Medulla oblongata (tissue), 1 donor: ENCODE measurements around the gene TRAF7.

Experiments used
- DNase-seq: peaks from one replicate; pipeline ENCODE4 v3.0.0-alpha.2; 2015; ENCODE audit errors: extremely low spot score

TRAF7 gene

GRCh38 chr16:2181952-2182351 lies 26.4 kb downstream of the TRAF7 start:
- DNase-seq: no peak

DNA sequence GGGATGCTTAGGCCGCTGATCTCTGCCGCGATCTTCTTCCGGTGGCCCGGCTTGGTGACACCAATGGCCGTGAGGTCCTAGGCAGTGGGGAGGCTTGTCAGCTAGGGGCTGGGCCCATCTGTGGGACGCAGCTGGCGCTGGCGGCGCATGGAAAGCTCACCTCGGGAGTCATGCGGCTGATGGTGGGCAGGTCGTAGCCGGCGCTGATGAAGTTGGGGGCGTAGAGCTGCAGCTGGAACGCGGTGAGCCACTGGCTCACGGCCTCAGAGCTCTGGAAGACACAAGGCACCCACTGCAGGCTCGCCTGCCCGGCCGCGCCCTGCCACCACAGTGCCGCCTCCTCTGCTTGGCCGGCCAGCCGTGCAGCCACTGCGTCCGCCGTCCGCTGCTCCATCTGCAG lies 28.1 kb downstream of the TRAF7 start:
- no peak for DNase-seq

DNA sequence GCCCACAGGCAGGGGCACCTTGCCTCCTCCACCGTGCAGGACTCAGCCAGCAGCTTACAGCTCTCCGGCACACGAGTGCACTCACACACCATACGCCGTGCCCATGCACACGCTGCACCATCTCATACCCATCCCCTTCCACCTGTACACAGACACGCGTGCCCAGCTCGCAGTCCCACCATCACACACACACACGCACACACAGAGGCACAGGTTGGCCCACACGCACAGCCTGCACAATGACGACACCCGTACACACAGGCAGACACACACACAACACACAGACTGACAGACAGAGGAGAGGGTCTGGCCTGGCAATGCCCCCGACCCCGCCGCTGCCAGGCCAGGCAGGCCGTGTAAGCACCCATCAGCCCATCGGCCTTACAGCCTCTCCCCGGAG lies 28.8 kb downstream of the TRAF7 start:
- DNase-seq: no peak

GRCh38 chr16:2184962-2185361 lies 29.4 kb downstream of the TRAF7 start:
- no peak for DNase-seq

GRCh38 chr16:2186064-2186463 lies 30.5 kb downstream of the TRAF7 start:
- DNase-seq: no peak

- no peak for DNase-seq
These were observed 30.9 kb downstream of the TRAF7 start for GRCh38 chr16:2186505-2186904.

GRCh38 chr16:2187212-2187611 lies 31.6 kb downstream of the TRAF7 start:
- no peak for DNase-seq

GRCh38 chr16:2188395-2188794 lies 32.8 kb downstream of the TRAF7 start:
- DNase-seq: no peak

GRCh38 chr16:2189252-2189893 lies 33.8 kb downstream of the TRAF7 start:
- DNase-seq: no peak

DNA sequence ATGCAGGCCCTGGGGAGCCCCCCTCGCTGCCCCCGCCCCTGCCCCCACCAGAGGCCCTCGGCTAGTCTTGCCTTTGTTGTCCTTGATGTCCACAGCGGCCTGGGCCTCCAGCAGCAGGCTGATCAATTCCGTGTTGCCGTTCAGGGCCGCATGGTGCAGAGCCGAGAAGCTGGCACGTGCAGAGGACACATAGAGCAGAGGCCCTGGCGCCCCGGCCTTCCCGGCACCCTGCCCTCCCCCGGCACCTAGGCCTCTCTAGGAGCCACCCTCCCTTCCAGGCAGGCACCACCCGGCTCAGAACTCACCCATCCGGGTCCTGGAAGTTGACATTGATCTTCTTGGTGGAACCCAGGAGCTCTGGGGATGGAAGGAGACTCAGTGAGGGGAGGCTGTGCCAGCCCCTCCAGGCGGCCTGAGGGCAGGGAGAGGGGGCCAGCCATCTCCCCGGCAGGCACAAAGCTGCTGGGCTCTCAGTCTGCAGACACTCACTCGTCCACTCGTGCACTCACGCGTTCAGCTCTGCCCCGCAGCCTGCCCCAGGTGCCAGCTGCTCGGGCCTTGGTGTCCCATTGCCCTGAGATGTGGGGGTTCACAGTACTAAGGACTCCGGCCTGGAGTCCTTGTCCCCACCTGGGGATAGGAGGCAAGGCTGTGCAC lies 34.5 kb downstream of the TRAF7 start:
- no peak for DNase-seq

DNA sequence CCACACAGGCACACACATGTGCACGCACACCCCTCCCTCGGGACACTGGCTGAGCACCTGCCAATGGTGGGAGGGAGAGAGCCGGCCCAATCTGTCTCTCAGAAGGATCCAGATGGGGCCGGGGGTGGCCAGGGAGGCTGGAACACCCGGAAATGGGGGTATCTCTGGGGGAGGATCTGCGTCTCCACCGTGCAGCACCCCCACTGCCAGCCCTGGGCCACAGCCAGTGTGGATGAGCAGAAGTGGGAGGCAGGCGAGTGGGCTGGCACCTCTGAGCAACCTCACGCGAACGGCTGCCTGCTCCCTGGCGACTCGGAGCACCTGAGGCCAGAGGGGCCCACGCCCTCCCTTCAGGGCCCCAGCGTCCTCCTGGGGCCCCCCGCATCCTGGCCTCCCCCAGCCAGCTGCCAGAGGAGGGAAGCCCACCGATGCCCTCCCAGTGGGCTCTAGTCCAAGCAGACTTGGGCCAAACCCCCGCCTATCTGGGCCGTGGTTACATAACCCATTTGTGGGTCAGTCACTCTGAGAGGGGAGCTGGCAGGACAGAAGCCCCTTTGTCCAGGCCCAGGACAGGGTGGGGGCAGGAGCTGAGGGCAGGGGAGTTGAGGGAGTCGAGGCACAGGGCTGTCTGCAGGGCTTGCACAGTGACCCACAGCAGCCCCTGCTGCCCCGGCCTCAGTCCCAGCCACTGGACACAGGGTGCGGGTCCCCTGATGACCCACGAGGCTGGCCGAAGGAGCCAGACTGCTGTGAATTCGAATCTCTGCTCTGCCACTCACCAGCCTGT lies 35.3 kb downstream of the TRAF7 start:
- peak; percentile 48 for DNase-seq

- DNase-seq: no peak
These were observed 35.8 kb downstream of the TRAF7 start for GRCh38 chr16:2191446-2191706.

- no peak for DNase-seq
These were observed 38.7 kb downstream of the TRAF7 start for GRCh38 chr16:2194166-2194834.

DNA sequence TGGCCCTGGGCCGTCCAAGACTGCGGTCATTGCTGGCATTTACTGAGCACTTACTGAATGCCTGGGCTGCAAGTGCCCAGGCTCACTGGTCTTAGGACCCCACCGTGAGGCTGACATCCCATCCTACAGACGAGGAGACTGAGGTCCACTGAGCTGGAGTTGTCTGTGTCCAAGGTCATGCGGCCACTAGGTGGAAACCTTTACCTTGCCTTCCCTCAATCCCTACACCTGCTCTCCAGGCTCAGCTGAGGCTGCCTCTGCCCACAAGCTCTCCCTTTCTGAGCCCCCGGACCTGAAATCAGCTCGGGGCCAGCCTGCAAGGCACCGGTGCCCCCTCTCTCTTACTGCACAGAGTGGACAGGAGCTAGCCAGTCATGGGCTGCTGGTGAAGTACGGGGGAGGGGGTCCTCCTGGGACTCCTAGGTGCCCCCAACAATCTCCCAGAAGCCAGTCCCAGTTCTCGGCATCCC lies 39.3 kb downstream of the TRAF7 start:
- no peak for DNase-seq

GRCh38 chr16:2195322-2196161 lies 40.0 kb downstream of the TRAF7 start:
- DNase-seq: no peak

DNA sequence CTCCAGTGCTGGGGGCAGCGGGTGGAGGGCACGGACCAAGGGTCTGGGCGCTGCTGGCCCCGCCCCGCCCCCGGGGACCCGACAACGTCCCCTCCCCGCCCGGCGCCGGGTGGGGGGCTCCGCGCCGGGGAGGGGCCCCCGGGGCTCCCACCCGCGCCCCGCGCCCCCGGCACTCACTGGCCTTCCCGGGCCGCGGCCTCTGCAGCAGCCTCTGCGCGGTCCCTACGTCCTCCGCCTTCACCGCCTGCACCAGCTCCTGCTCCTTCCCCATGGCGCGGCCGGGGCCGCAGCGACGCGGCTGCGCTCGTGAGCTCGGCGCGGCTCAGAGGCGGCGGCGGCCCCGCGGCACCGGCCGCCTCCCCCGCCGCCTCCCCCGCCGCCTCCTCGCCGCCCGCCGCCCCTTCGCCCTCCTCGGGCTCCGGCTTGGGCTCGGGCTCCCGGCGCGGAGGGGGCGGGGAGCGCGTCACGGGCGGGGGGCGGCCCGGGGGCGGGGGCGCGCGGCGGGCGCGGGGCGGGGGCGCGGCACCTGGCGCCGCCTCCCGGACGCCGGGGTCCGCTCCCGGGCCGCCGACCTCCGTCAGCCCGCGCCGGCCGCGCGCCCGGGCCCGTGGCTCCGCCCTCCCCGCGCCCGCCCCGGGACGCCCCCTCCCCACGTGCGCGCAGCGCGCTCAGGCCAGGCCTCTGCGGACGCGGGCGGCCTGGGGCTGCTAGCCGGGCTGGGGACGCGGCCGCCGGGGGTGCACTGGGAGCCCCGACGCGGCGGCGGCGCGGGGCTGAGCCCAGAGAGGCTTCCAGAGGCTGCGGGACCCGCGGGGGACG lies 40.8 kb downstream of the TRAF7 start, which contains the start of gene CASKIN1:
Gene CASKIN1 (minus strand): TSS at position 444 of the 819 bp plus-strand sequence. CDS start 173 bp downstream, at position 271.
- no peak for DNase-seq

GRCh38 chr16:2196981-2197511 lies 41.5 kb downstream of the TRAF7 start:
- no peak for DNase-seq

GRCh38 chr16:2197765-2198164 lies 42.2 kb downstream of the TRAF7 start:
- no peak for DNase-seq

GRCh38 chr16:2198283-2198682 lies 42.7 kb downstream of the TRAF7 start:
- no peak for DNase-seq

- no peak for DNase-seq
These were observed 43.5 kb downstream of the TRAF7 start for GRCh38 chr16:2199095-2199494.
